NOMO-1 treated with DMSO at 0.1 percent for 48 hours (cell line): Measurements from ENCODE around the gene ADAMTS14.

Experiments
- DNase-seq: peaks from one replicate; lab custom pipeline; 2025; ENCODE audit not compliant: unreplicated experiment; lab: John Stamatoyannopoulos, UW

The ADAMTS14 gene

DNA sequence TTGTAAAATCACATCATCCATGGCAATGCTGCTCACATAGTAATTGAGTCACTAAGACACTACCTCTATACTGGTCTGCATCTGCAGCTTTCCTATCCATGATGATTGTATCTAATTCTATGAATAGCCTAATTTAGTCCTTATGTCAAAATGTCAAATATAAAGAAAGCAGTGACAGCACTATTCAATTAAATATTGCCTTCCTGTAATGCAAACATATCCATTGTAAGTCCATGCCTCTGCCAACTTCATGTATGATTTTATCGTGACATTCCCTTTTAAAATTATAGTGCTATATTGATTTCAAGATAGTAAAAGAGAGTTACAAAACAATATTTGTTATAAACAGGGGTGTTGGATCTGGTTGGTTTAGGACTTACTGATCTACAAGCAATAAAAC is 138.7 kb downstream of the ADAMTS14 start:
- no peak for DNase-seq

GRCh38 chr10:70811881-70812280 is 139.6 kb downstream of the ADAMTS14 start:
- no peak for DNase-seq
